Measurements from ENCODE around the gene CAND2. TPM values are rescaled to one million over a fixed set of nuclear protein-coding genes. Genes with fewer than 3 reads are reported as not detected.
"Not testable (repeated sequence)": the region's sequence is repeated elsewhere in the genome, so short reads cannot be mapped to it uniquely, and the experiment has no call there.

The CAND2 gene
- total and polyA plus RNA-seq, 2 experiments from 2014 or later, result 4.3 to 5.0 TPM

DNA sequence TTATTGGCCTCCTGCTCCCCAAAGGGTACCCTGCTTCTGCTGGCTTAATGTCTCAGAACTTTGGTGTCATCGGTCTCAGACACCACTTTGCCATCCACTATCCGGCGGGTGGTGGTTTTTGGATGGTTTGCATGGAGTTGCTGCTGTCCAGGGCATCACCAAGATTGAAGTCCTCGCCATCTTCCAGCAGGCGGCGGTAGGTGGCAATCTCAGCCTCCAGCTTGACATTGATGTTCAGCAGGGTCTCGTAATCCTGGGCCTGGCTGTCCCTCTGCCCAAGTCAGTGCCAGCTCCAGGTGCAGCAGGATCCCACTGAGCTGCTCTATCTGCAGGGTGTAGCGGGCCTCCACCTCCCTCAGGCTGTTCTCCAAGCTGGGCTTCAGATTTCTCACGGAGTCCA, 9.1 kb upstream of the CAND2 start:
- not testable (repeated sequence) for H3K9me2 ChIP-seq (replicated peaks; ENCODE audit: insufficient read depth); H3K4me3 ChIP-seq; H3K9me3 ChIP-seq (ENCODE audit: low read depth); H3K4me1 ChIP-seq (ENCODE audit: insufficient read depth); H3K27me3 ChIP-seq; H2AFZ ChIP-seq; H4K20me1 ChIP-seq (ENCODE audit: insufficient read depth, poor library complexity, severe bottlenecking); H3K36me3 ChIP-seq (replicated peaks; ENCODE audit: insufficient read depth, low read depth); H3K27ac ChIP-seq; H3K4me2 ChIP-seq; H3K79me2 ChIP-seq
- peak; percentile 66 for DNase-seq (ENCODE audit: low spot score)
- peak; percentile 36 for TF ChIP-seq CTCF (IDR thresholded peaks at IDR 0.05; ENCODE audit: poor library complexity)
- 22% methylated on average over 9 of the region's 9 CpGs for WGBS (ENCODE audit: low lambda C conversion rate, missing lambda C conversion rate)

GRCh38 chr3:12787967-12788690, 8.4 kb upstream of the CAND2 start:
- not testable (repeated sequence) for H3K27ac ChIP-seq; H3K4me3 ChIP-seq; H3K9me2 ChIP-seq (replicated peaks; ENCODE audit: insufficient read depth); H3K4me2 ChIP-seq; H3K9me3 ChIP-seq (ENCODE audit: low read depth); H3K79me2 ChIP-seq; H3K27me3 ChIP-seq; H4K20me1 ChIP-seq (ENCODE audit: insufficient read depth, poor library complexity, severe bottlenecking); H3K36me3 ChIP-seq (replicated peaks; ENCODE audit: insufficient read depth, low read depth); H2AFZ ChIP-seq; DNase-seq (ENCODE audit: low spot score); H3K4me1 ChIP-seq (ENCODE audit: insufficient read depth)
- 92% methylated on average over 22 of the region's 23 CpGs for WGBS (ENCODE audit: low lambda C conversion rate, missing lambda C conversion rate)

DNA sequence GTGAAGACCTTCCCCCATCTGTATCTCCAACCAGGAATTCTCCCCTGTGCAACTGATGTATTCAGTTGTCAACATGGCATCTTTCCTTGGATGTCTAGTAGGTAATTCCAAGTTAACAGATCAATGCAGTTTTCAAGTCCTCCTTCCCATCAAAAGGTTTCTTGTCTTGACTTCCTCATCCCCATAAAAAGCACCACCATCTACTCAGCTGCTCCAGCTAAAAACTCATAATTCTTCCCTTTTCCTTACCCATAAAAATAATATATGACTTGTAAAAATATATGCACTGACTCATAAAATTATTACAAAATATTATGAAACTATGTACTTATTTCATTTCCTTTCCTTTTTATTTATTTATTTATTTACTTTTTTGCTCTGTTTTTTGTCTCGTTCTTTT, 5.0 kb upstream of the CAND2 start:
- DNase-seq (ENCODE audit: low spot score), result no peak
- H3K4me1 ChIP-seq (ENCODE audit: insufficient read depth), result peaks cover 5% of the 10 kb centered on the region
- WGBS (ENCODE audit: low lambda C conversion rate, missing lambda C conversion rate), result 100% methylated on average over 1 of the region's 1 CpG

DNA sequence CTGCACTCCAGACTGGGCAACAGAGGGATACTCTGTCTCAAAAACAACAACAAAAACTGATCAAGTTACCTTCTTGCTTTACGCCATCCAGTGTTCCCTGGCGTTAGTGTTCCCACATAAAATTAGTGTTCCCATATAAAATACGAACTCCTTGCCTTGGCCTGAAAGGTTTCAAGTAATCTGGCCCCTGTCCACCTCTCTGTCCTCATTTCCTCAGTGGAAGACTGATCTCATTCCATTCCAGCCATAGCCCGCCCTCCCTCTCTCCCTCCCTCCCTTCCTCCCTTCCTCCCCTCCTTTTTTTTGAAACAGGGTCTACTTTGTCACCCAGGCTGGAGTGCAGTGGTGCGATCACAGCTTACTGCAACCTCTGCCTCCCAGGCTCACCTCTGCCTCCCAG, 2.8 kb upstream of the CAND2 start:
- whole genome bisulfite sequencing (ENCODE audit: low lambda C conversion rate, missing lambda C conversion rate), result 67% methylated on average over 3 of the region's 5 CpGs
- Histone ChIP-seq H3K4me1 (ENCODE audit: insufficient read depth) (peaks cover 5% of the 10 kb centered on the region), H4K20me1 (ENCODE audit: insufficient read depth, poor library complexity, severe bottlenecking) (no peaks in the 10 kb centered on the region), H2AFZ (no peak overlapping the region), H3K27me3 (no peaks in the 10 kb centered on the region), H3K27ac (no peak overlapping the region), H3K36me3 (replicated peaks; ENCODE audit: insufficient read depth, low read depth) (no peaks in the 10 kb centered on the region), H3K9me3 (ENCODE audit: low read depth) (no peaks in the 10 kb centered on the region), H3K9me2 (replicated peaks; ENCODE audit: insufficient read depth) (no peaks in the 10 kb centered on the region), H3K4me2 (no peak overlapping the region), H3K79me2 (no peaks in the 10 kb centered on the region), H3K4me3 (no peak overlapping the region)
- TF ChIP-seq EZH2phosphoT487 (IDR thresholded peaks at IDR 0.05; ENCODE audit: low read depth, severe bottlenecking, unreplicated experiment) (no peak), EZH2 (IDR thresholded peaks at IDR 0.05; ENCODE audit: borderline replicate concordance) (no peak), CTCF (IDR thresholded peaks at IDR 0.05; ENCODE audit: poor library complexity) (no peak)
- DNase-seq (ENCODE audit: low spot score), result no peak

More for the DNA sequence above, 5.0 kb upstream of the CAND2 start:
- Histone ChIP-seq H3K27ac (no peak overlapping the region), H3K4me3 (no peak overlapping the region), H3K79me2 (no peaks in the 10 kb centered on the region), H4K20me1 (ENCODE audit: insufficient read depth, poor library complexity, severe bottlenecking) (no peaks in the 10 kb centered on the region), H3K9me2 (replicated peaks; ENCODE audit: insufficient read depth) (no peaks in the 10 kb centered on the region), H3K36me3 (replicated peaks; ENCODE audit: insufficient read depth, low read depth) (no peaks in the 10 kb centered on the region), H3K9me3 (ENCODE audit: low read depth) (no peaks in the 10 kb centered on the region), H2AFZ (no peak overlapping the region), H3K4me2 (no peak overlapping the region), H3K27me3 (no peaks in the 10 kb centered on the region)
- TF ChIP-seq EZH2 (IDR thresholded peaks at IDR 0.05; ENCODE audit: borderline replicate concordance), result no peak
- TF ChIP-seq EZH2phosphoT487 (IDR thresholded peaks at IDR 0.05; ENCODE audit: low read depth, severe bottlenecking, unreplicated experiment), result no peak
- no peak for TF ChIP-seq CTCF (IDR thresholded peaks at IDR 0.05; ENCODE audit: poor library complexity)

Data from hepatocyte (in vitro differentiated cells).